Liver (tissue), 9 donors: ENCODE measurements around the gene ZNF32. TPM values are rescaled to one million over a fixed set of nuclear protein-coding genes. Genes with fewer than 3 reads are reported as not detected.

ENCODE experiments used
- DNase-seq: peaks from one replicate; pipeline ENCODE4 v3.0.0-alpha.2; 2017; ENCODE audit warnings: low spot score
- H3K27ac ChIP-seq, 2 donors: one replicate each; pipeline ENCODE4 v1.7.0; 2013; ENCODE audit warnings: inconsistent platforms in 2 of 2, low read length in 2 of 2, control low read depth in 1 of 2, low read depth in 1 of 2, mild to moderate bottlenecking in 1 of 2
- H3K27me3 ChIP-seq, 4 donors: one replicate each; pipeline versions ENCODE4 v1.6.1 to v1.7.0; 2013; ENCODE audit warnings: low read length in 3 of 4, inconsistent platforms in 1 of 4, mild to moderate bottlenecking in 1 of 4, moderate library complexity in 1 of 4; ENCODE audit not compliant: control insufficient read depth in 4 of 4, insufficient read depth in 4 of 4
- H3K36me3 ChIP-seq, 4 donors: one replicate each; pipeline versions ENCODE4 v1.6.1 to v1.7.0; 2013; ENCODE audit warnings: low read length in 3 of 4, mild to moderate bottlenecking in 3 of 4, low read depth in 1 of 4, moderate library complexity in 1 of 4; ENCODE audit not compliant: control insufficient read depth in 4 of 4, insufficient read depth in 3 of 4
- H3K4me1 ChIP-seq, 4 donors: one replicate each; pipeline versions ENCODE4 v1.6.1 to v1.7.0; 2013; ENCODE audit warnings: low read length in 3 of 4, mild to moderate bottlenecking in 3 of 4, moderate library complexity in 1 of 4; ENCODE audit not compliant: control insufficient read depth in 4 of 4, insufficient read depth in 4 of 4
- H3K4me3 ChIP-seq, 3 donors: one replicate each; pipeline versions ENCODE4 v1.6.1 to v1.7.0; 2013; ENCODE audit warnings: low read length in 3 of 3, control low read depth in 1 of 3, low read depth in 1 of 3, mild to moderate bottlenecking in 1 of 3
- H3K9ac ChIP-seq, 2 donors: one replicate each; pipeline ENCODE4 v1.7.0; 2013; ENCODE audit warnings: low read length in 2 of 2, mild to moderate bottlenecking in 2 of 2, moderate library complexity in 2 of 2, control low read depth in 1 of 2, low read depth in 1 of 2
- H3K9me3 ChIP-seq, 4 donors: one replicate each; pipeline versions ENCODE4 v1.6.1 to v1.7.0; 2013; ENCODE audit warnings: low read length in 3 of 4; ENCODE audit not compliant: control insufficient read depth in 4 of 4
- EGR1 ChIP-seq, 2 donors: IDR thresholded peaks; 2 replicates each; pipeline ENCODE4 v1.6.1; 2016 to 2018; ENCODE audit warnings: antibody characterized with exemption in 2 of 2, low read depth in 2 of 2
- FOXA1 ChIP-seq: IDR thresholded peaks from 2 replicates; pipeline ENCODE4 v1.6.1; 2016; ENCODE audit warnings: antibody characterized with exemption
- GABPA ChIP-seq, 2 donors: IDR thresholded peaks in 1 of 2; conservative IDR thresholded peaks in 1 of 2; 2 replicates each; pipeline ENCODE4 v1.6.1; 2016; ENCODE audit warnings: antibody characterized with exemption in 2 of 2, mild to moderate bottlenecking in 1 of 2, moderate library complexity in 1 of 2
- HNF4A ChIP-seq, 2 donors: conservative IDR thresholded peaks; 2 replicates each; pipeline ENCODE4 v1.6.1; 2016; ENCODE audit warnings: antibody characterized with exemption in 2 of 2, mild to moderate bottlenecking in 2 of 2
- HNF4G ChIP-seq: IDR thresholded peaks from 2 replicates; pipeline ENCODE4 v1.6.1; 2016; ENCODE audit warnings: antibody characterized with exemption
- JUND ChIP-seq, 2 donors: IDR thresholded peaks; 2 replicates each; pipeline ENCODE4 v1.6.1; 2016; ENCODE audit warnings: antibody characterized with exemption in 2 of 2
- NR2F2 ChIP-seq: IDR thresholded peaks from 2 replicates; pipeline ENCODE4 v1.6.1; 2016; ENCODE audit warnings: antibody characterized with exemption
- RAD21 ChIP-seq, 2 donors: IDR thresholded peaks; 2 replicates each; pipeline ENCODE4 v1.6.1; 2016; ENCODE audit warnings: antibody characterized with exemption in 2 of 2, mild to moderate bottlenecking in 2 of 2
- SP1 ChIP-seq: IDR thresholded peaks from 2 replicates; pipeline ENCODE4 v1.6.1; 2018; ENCODE audit warnings: antibody characterized with exemption, mild to moderate bottlenecking
- TAF1 ChIP-seq: conservative IDR thresholded peaks from 2 replicates; pipeline ENCODE4 v1.6.1; 2016; ENCODE audit warnings: antibody characterized with exemption, mild to moderate bottlenecking
- YY1 ChIP-seq: IDR thresholded peaks from 2 replicates; pipeline ENCODE4 v1.6.1; 2016; ENCODE audit warnings: antibody characterized with exemption, mild to moderate bottlenecking
- WGBS: extraction: QIAGEN DNeasy Blood & Tissue Kit; methylation state at CpG from one replicate; pipeline ENCODE4 v1.1.7; 2013; 5-methylcytosine and 5-hydroxymethylcytosine counted together
- polyA plus RNA-seq, 2 donors: library from polyadenylated mRNA; stranded (reverse) in 1 of 2; unstranded in 1 of 2; fragments of 200-250 nt in 1 of 2; fragments of >200 nt in 1 of 2; fragmentation: Nextera tagmentation in 1 of 2; extraction: Ambion mirVana in 1 of 2; gene quantifications; one replicate each; pipeline versions ENCODE4 v1.2.1 to v1.2.3, GENCODE V29; 2013 to 2015
- total RNA-seq, 2 donors: library from RNA; depleted of rRNA; stranded (reverse); fragments of >200 nt; gene quantifications; one replicate each; pipeline ENCODE4 v1.2.3, GENCODE V29; 2014
- TF ChIP-seq, protein P1 (sequence below): IDR thresholded peaks from 2 replicates; pipeline ENCODE4 v1.6.1; 2016; ENCODE audit warnings: antibody characterized with exemption
- TF ChIP-seq, protein P2 (sequence below): IDR thresholded peaks from 2 replicates; pipeline ENCODE4 v1.6.1; 2016; ENCODE audit warnings: antibody characterized with exemption
- TF ChIP-seq, protein P3 (sequence below): IDR thresholded peaks from 2 replicates; pipeline ENCODE4 v1.6.1; 2016; ENCODE audit warnings: antibody characterized with exemption
- TF ChIP-seq, protein P4 (sequence below): fragments of 150-350 bp; IDR thresholded peaks from 2 replicates; pipeline ENCODE4 v1.5.1; 2017; ENCODE audit warnings: improper control_type of control experiment, low read depth, low read length; ENCODE audit not compliant: missing input control
- donor health status: healthy.
- donor health status: healthy.
- donor health status: healthy.
- donor health status: healthy.
- donor health status: healthy.

ZNF32 gene
- total and polyA plus RNA-seq, 4 donors, result 6.5 to 19.9 (median 12.5) TPM

DNA sequence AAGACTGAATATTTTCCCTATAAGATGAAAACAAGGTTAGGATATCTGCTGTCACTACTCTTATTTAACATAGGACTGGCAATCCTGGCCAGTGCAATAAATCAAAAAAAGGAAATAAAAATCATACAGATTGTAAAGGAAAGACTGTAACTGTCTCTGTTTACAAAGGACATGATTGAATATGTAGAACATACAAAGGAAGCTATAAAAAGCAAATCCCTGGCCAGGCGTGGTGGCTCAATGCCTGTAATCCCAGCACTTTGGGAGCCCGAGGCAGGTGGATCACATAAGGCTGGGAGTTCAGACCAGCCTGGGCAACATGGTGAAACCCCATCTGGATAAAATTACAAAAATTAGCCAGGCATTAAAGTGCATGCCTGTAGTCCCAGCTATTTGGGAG lies 26.6 kb downstream of the ZNF32 start:
- TF ChIP-seq EGR1 (IDR thresholded peaks at IDR 0.05; ENCODE audit: low read depth in 2 of 2) (no peak), HNF4A (conservative IDR thresholded peaks at IDR 0.05) (no peak), JUND (IDR thresholded peaks at IDR 0.05) (no peak)
- TF ChIP-seq, protein P1, sequence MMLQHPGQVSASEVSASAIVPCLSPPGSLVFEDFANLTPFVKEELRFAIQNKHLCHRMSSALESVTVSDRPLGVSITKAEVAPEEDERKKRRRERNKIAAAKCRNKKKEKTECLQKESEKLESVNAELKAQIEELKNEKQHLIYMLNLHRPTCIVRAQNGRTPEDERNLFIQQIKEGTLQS, result no peak
- WGBS, result 77% methylated on average over 2 of the region's 2 CpGs
- H3K4me1 ChIP-seq, result peaks cover 0 to 6% (median under 1%) of the 10 kb centered on the region in 4 donors
- no peak for DNase-seq
- peaks cover 0 to 5% (median 1%) of the 10 kb centered on the region in 4 donors for H3K36me3 ChIP-seq
- no peak overlapping the region for H3K27ac ChIP-seq
- no peaks in the 10 kb centered on the region for H3K27me3 ChIP-seq
- peaks cover 3 to 13% (median 9%) of the 10 kb centered on the region in 4 donors for H3K9me3 ChIP-seq
- H3K4me3 ChIP-seq, result no peak overlapping the region
- H3K9ac ChIP-seq, result no peak overlapping the region

DNA sequence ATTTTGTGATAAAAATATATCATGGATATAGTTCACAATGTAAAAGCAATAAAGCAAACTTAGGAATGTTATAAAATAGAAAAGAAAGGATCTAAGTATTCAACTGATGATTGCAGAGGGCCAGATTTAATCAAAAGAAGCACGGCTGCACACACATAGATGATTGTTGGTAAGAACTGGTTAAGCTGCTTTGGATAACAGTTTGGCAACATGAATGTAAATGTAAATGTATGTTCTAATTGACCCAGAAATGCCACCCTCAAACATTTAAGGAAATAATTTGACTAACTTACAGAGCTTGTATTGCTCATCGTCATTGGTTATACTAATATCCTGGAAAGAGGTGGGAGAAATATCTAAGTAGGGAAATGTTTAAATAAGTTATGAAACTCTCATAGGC lies 29.3 kb downstream of the ZNF32 start:
- no peak overlapping the region for H3K9ac ChIP-seq
- H3K9me3 ChIP-seq, result peaks cover 15 to 29% (median 23%) of the 10 kb centered on the region in 4 donors
- TF ChIP-seq, protein P1, result no peak
- TF ChIP-seq YY1 (no peak), NR2F2 (no peak), SP1 (no peak), TAF1 (no peak), JUND (IDR thresholded peaks at IDR 0.05) (no peak), HNF4G (no peak), HNF4A (conservative IDR thresholded peaks at IDR 0.05) (no peak), FOXA1 (no peak), GABPA (IDR thresholded peaks at IDR 0.05 in 1 of 2, conservative IDR thresholded peaks at IDR 0.05 in 1 of 2) (no peak)
- TF ChIP-seq, protein P2, sequence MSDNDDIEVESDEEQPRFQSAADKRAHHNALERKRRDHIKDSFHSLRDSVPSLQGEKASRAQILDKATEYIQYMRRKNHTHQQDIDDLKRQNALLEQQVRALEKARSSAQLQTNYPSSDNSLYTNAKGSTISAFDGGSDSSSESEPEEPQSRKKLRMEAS, result no peak
- H3K36me3 ChIP-seq, result peaks cover 0 to 20% (median 18%) of the 10 kb centered on the region in 4 donors
- DNase-seq, result no peak
- peaks cover 0 to 6% (median under 1%) of the 10 kb centered on the region in 4 donors for H3K4me1 ChIP-seq
- H3K27ac ChIP-seq, result no peak overlapping the region
- H3K27me3 ChIP-seq, result no peaks in the 10 kb centered on the region
- H3K4me3 ChIP-seq, result no peak overlapping the region
- WGBS, result 97% methylated on average over 2 of the region's 2 CpGs

DNA sequence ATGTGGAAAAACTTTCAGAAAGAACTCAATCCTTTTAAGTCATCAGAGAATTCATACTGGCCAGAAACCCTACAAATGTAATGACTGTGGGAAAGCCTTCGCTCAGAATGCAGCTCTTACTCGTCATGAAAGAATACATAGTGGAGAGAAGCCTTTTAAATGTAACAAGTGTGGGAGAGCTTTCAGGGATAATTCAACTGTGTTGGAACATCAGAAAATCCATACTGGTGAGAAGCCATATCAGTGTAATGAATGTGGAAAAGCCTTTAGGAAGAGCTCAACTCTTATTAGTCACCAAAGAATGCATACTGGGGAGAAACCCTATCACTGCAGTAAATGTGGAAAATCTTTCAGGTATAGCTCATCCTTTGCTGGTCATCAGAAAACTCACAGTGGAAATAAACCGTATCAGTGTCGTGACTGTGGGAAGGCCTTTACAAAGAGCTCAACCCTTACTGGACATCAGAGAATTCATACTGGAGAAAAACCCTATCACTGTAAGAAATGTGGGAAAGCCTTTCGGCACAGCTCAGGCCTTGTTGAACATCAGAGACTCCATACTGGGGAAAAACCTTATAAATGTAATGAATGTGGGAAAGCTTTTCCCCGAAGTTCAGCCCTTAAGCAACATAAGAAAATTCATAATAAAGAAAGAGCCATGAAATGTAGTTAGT lies 31.8 kb downstream of the ZNF32 start:
- H3K36me3 ChIP-seq, result peaks cover 0 to 29% (median 26%) of the 10 kb centered on the region in 4 donors
- no peak overlapping the region for H3K9ac ChIP-seq
- H3K4me3 ChIP-seq, result peak overlapping the region in 2 of 3 donors; percentile 15 to 50
- H3K9me3 ChIP-seq, result peaks cover 20 to 39% (median 27%) of the 10 kb centered on the region in 4 donors
- 95% methylated on average over 6 of the region's 6 CpGs for WGBS
- no peak for DNase-seq
- H3K27me3 ChIP-seq, result no peaks in the 10 kb centered on the region
- TF ChIP-seq TAF1, result no peak
- no peak for TF ChIP-seq GABPA (IDR thresholded peaks at IDR 0.05 in 1 of 2, conservative IDR thresholded peaks at IDR 0.05 in 1 of 2)
- TF ChIP-seq, protein P3, sequence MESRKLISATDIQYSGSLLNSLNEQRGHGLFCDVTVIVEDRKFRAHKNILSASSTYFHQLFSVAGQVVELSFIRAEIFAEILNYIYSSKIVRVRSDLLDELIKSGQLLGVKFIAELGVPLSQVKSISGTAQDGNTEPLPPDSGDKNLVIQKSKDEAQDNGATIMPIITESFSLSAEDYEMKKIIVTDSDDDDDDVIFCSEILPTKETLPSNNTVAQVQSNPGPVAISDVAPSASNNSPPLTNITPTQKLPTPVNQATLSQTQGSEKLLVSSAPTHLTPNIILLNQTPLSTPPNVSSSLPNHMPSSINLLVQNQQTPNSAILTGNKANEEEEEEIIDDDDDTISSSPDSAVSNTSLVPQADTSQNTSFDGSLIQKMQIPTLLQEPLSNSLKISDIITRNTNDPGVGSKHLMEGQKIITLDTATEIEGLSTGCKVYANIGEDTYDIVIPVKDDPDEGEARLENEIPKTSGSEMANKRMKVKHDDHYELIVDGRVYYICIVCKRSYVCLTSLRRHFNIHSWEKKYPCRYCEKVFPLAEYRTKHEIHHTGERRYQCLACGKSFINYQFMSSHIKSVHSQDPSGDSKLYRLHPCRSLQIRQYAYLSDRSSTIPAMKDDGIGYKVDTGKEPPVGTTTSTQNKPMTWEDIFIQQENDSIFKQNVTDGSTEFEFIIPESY, result no peak
- TF ChIP-seq RAD21 (IDR thresholded peaks at IDR 0.05), result no peak
- TF ChIP-seq, protein P4, sequence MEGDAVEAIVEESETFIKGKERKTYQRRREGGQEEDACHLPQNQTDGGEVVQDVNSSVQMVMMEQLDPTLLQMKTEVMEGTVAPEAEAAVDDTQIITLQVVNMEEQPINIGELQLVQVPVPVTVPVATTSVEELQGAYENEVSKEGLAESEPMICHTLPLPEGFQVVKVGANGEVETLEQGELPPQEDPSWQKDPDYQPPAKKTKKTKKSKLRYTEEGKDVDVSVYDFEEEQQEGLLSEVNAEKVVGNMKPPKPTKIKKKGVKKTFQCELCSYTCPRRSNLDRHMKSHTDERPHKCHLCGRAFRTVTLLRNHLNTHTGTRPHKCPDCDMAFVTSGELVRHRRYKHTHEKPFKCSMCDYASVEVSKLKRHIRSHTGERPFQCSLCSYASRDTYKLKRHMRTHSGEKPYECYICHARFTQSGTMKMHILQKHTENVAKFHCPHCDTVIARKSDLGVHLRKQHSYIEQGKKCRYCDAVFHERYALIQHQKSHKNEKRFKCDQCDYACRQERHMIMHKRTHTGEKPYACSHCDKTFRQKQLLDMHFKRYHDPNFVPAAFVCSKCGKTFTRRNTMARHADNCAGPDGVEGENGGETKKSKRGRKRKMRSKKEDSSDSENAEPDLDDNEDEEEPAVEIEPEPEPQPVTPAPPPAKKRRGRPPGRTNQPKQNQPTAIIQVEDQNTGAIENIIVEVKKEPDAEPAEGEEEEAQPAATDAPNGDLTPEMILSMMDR, result no peak
- no peak for TF ChIP-seq EGR1 (IDR thresholded peaks at IDR 0.05; ENCODE audit: low read depth in 2 of 2)
- TF ChIP-seq SP1, result no peak
- TF ChIP-seq HNF4G, result no peak
- no peak overlapping the region for H3K27ac ChIP-seq
- H3K4me1 ChIP-seq, result peaks cover 0 to 2% (median 0%) of the 10 kb centered on the region in 4 donors
